NK-92 treated with Interleukin-12 subunit alpha and Interleukin-12 subunit beta, amount 100 ng/mL, for 24 hours (cell line): Measurements from ENCODE around the gene GAB1.

Source experiments
- DNase-seq: peaks from one replicate; lab custom pipeline; 2025; lab: John Stamatoyannopoulos, UW

GAB1 gene

GRCh38 chr4:143489106-143489505 lies 152.4 kb downstream of the GAB1 start:
- no peak for DNase-seq

GRCh38 chr4:143498021-143498420 lies 161.3 kb downstream of the GAB1 start:
- DNase-seq, result no peak

GRCh38 chr4:143502231-143502630 lies 165.6 kb downstream of the GAB1 start:
- no peak for DNase-seq

DNA sequence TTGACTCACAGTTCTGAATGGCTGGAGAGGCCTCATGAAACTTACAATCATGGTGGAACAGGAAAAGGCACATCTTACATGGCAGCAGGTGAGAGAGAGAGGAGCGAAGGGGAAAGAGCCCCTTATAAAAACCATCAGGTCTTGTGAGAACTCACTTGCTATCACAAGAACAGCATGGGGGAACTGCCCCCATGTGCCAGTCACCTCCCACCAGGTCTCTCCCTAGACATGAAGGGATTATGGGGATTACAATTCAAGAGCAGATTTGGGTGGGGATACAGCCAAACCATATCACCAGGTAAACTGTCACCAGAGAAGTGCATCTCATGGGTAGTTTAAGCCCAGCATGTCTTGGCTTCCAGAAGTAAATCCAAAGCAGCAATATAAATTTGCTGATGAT lies 169.4 kb downstream of the GAB1 start:
- DNase-seq, result no peak

DNA sequence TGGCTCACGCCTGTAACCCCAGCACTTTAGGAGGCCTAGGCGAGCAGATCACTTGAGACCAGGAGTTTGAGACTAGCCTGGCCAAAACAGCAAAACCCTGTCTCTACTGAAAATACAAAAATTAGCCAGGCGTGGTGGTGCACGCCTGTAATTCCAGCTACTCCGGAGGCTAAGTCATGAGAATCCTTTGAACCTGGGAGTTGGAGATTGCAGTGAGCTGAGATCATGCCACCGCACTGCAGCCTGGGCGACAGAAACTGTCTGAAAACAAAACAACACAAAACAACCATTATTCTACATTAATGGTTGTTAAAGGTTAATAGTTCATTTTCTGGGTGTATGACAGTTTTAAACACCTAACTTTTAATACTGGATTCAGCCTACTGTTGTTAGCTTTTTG lies 175.2 kb downstream of the GAB1 start:
- no peak for DNase-seq

GRCh38 chr4:143512978-143513313 lies 176.3 kb downstream of the GAB1 start:
- DNase-seq, result no peak

GRCh38 chr4:143513314-143514168 lies 176.9 kb downstream of the GAB1 start, which contains the start of gene SMARCA5:
SMARCA5 (plus strand) TSS chr4:143513702; CDS start chr4:143513925, 223 bp downstream.
- DNase-seq, result peak; percentile 94

- no peak for DNase-seq
Observed at GRCh38 chr4:143514169-143514495, 177.5 kb downstream of the GAB1 start.

DNA sequence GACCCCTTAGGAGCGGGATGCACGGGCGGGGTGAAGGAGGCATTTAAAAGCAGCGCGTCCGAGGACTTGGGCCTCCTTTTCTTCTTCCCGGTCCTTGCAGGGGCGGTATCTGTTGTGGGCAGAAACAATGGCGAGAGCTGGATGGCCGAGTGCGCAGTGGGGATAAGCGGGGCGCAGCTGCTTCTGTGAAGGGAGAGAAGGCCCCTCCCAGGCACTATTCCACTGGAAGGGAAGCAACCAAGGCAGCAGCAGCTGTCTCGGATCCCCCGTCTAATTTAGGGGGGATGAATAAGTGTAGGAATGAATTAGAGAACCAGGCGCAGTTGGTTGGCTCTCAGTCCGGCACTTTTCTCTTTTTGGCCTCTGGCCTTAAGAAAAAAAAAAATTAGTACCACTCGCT lies 177.8 kb downstream of the GAB1 start:
- DNase-seq, result peak; percentile 6

GRCh38 chr4:143514901-143515300 lies 178.2 kb downstream of the GAB1 start:
- DNase-seq, result no peak

GRCh38 chr4:143515905-143516304 lies 179.2 kb downstream of the GAB1 start:
- no peak for DNase-seq

GRCh38 chr4:143517764-143518163 lies 181.1 kb downstream of the GAB1 start:
- DNase-seq, result no peak
